GM23338 (cell line): ENCODE data around the gene DNASE1. TPM values are rescaled to one million over a fixed set of nuclear protein-coding genes. Genes with fewer than 3 reads are reported as not detected.

Source experiments
- ATAC-seq: fragments of 200-7000 bp; cut with Tn5 transposase; 3 replicates; pipeline ENCODE4 v1.9.1; 2020
- DNase-seq: peaks from one replicate; pipeline ENCODE4 v3.0.0-alpha.2; 2015; ENCODE audit warnings: low spot score
- H2AFZ ChIP-seq: fragments of 200-600 bp; sonication (generic); 2 replicates; pipeline ENCODE4 v1.8.0; 2016; ENCODE audit warnings: antibody characterized with exemption, mild to moderate bottlenecking, moderate library complexity
- H3F3A ChIP-seq: fragments of 200-600 bp; sonication (generic); replicated peaks from 2 replicates; pipeline ENCODE4 v1.8.0; 2017; ENCODE audit warnings: antibody characterized with exemption, mixed run types, low read depth
- H3K27ac ChIP-seq: fragments of 200-600 bp; sonication (generic); 2 replicates; pipeline ENCODE4 v1.6.1; 2016; ENCODE audit warnings: low read depth
- H3K27me3 ChIP-seq: fragments of 200-600 bp; sonication (generic); 2 replicates; pipeline ENCODE4 v1.8.0; 2016; ENCODE audit warnings: mild to moderate bottlenecking, mixed run types, moderate library complexity; ENCODE audit not compliant: insufficient read depth
- H3K36me3 ChIP-seq: fragments of 200-600 bp; sonication (generic); 2 replicates; pipeline ENCODE4 v1.8.0; 2016; ENCODE audit warnings: mild to moderate bottlenecking; ENCODE audit not compliant: insufficient read depth
- H3K4me1 ChIP-seq: fragments of 200-600 bp; sonication (generic); 2 replicates; pipeline ENCODE4 v1.8.0; 2016; ENCODE audit warnings: mild to moderate bottlenecking, moderate library complexity; ENCODE audit not compliant: insufficient read depth
- H3K4me2 ChIP-seq: fragments of 200-600 bp; sonication (generic); 2 replicates; pipeline ENCODE4 v1.7.1; 2017; ENCODE audit warnings: mixed run types
- H3K4me3 ChIP-seq: fragments of 200-600 bp; sonication (generic); 2 replicates; pipeline ENCODE4 v1.6.1; 2016; ENCODE audit warnings: mixed run types
- H3K79me2 ChIP-seq: fragments of 200-600 bp; sonication (generic); replicated peaks from 2 replicates; pipeline ENCODE4 v1.8.0; 2017; ENCODE audit warnings: mild to moderate bottlenecking; ENCODE audit not compliant: insufficient read depth
- H3K9me2 ChIP-seq: fragments of 200-600 bp; sonication (generic); 2 replicates; pipeline ENCODE4 v1.8.0; 2017; ENCODE audit not compliant: insufficient read depth
- H4K20me1 ChIP-seq: fragments of 200-600 bp; sonication (generic); replicated peaks from 2 replicates; pipeline ENCODE4 v1.8.0; 2017; ENCODE audit warnings: mild to moderate bottlenecking; ENCODE audit not compliant: insufficient read depth
- H3K27ac Mint-ChIP-seq: 2 replicates; pipeline ENCODE4 v1.8.0; 2020; ENCODE audit warnings: inconsistent platforms, mild to moderate bottlenecking, moderate library complexity, mixed read lengths
- H3K27me3 Mint-ChIP-seq: 3 replicates; pipeline ENCODE4 v1.8.0; 2022; ENCODE audit warnings: low read depth, mild to moderate bottlenecking, moderate library complexity, mixed read lengths, inconsistent platforms; ENCODE audit not compliant: insufficient read depth, poor library complexity
- H3K36me3 Mint-ChIP-seq: 3 replicates; pipeline ENCODE4 v1.8.0; 2021; ENCODE audit warnings: low read depth, mild to moderate bottlenecking, inconsistent platforms, moderate library complexity, mixed read lengths
- H3K4me1 Mint-ChIP-seq: 3 replicates; pipeline ENCODE4 v1.8.0; 2020; ENCODE audit warnings: mild to moderate bottlenecking, inconsistent platforms, mixed read lengths
- H3K4me3 Mint-ChIP-seq: 3 replicates; pipeline ENCODE4 v1.8.0; 2021; ENCODE audit warnings: moderate library complexity, mild to moderate bottlenecking, inconsistent platforms, mixed read lengths
- H3K9me3 Mint-ChIP-seq: 3 replicates; pipeline ENCODE4 v1.8.0; 2020; ENCODE audit warnings: moderate library complexity, mild to moderate bottlenecking, inconsistent platforms, mixed read lengths
- EZH2 ChIP-seq: fragments of 200-600 bp; sonication (generic); IDR thresholded peaks from one replicate; pipeline ENCODE4 v1.8.0; 2017; ENCODE audit warnings: antibody characterized with exemption, mild to moderate bottlenecking, low read depth; ENCODE audit not compliant: unreplicated experiment
- EZH2phosphoT487 ChIP-seq: fragments of 200-600 bp; sonication (generic); IDR thresholded peaks from one replicate; pipeline ENCODE4 v1.8.1; 2018; ENCODE audit warnings: antibody characterized with exemption; ENCODE audit not compliant: unreplicated experiment
- JUNB ChIP-seq: IDR thresholded peaks from one replicate; pipeline ENCODE4 v1.6.1; 2016; ENCODE audit warnings: antibody characterized with exemption; ENCODE audit not compliant: unreplicated experiment
- NANOG ChIP-seq: IDR thresholded peaks from 2 replicates; pipeline ENCODE4 v1.6.1; 2016; ENCODE audit warnings: antibody characterized with exemption, borderline replicate concordance
- POLR2AphosphoS5 ChIP-seq: IDR thresholded peaks from 2 replicates; pipeline ENCODE4 v1.6.1; 2016; ENCODE audit warnings: antibody characterized with exemption, low read depth
- ZNF114 ChIP-seq: fragments of 250-450 bp; sonication (Bioruptor Pico); IDR thresholded peaks from 2 replicates; pipeline ENCODE4 v1.5.0; 2020; ENCODE audit warnings: mild to moderate bottlenecking, moderate library complexity
- ZNF331 ChIP-seq: fragments of 250-450 bp; sonication (Bioruptor Pico); IDR thresholded peaks from 2 replicates; pipeline ENCODE4 v1.5.0; 2020; ENCODE audit warnings: low read depth, mild to moderate bottlenecking, moderate library complexity
- polyA plus RNA-seq: library from polyadenylated mRNA; unstranded; fragments of >200 nt; fragmentation: Nextera tagmentation; extraction: Ambion mirVana; gene quantifications from 2 replicates; pipeline ENCODE4 v1.2.1, GENCODE V29; 2016
- total RNA-seq: library from RNA; depleted of rRNA; stranded (reverse); fragments of >200 nt; shearing (Covaris generic); gene quantifications from 2 replicates; pipeline ENCODE4 v1.2.3, GENCODE V29; 2014
- TF ChIP-seq, protein P1 (sequence below), 2 experiments: fragments of 200-600 bp in 1 of 2; sonication (generic) in 1 of 2; conservative IDR thresholded peaks; 2 replicates each; pipeline versions ENCODE4 v1.5.1 to v1.6.1; 2016 to 2017; ENCODE audit warnings: antibody characterized with exemption in 2 of 2, low read depth in 2 of 2, mild to moderate bottlenecking in 2 of 2, moderate library complexity in 1 of 2

The DNASE1 gene
- total and polyA plus RNA-seq, 2 experiments from 2014 or later, result 7.9 to 23.0 TPM

DNA sequence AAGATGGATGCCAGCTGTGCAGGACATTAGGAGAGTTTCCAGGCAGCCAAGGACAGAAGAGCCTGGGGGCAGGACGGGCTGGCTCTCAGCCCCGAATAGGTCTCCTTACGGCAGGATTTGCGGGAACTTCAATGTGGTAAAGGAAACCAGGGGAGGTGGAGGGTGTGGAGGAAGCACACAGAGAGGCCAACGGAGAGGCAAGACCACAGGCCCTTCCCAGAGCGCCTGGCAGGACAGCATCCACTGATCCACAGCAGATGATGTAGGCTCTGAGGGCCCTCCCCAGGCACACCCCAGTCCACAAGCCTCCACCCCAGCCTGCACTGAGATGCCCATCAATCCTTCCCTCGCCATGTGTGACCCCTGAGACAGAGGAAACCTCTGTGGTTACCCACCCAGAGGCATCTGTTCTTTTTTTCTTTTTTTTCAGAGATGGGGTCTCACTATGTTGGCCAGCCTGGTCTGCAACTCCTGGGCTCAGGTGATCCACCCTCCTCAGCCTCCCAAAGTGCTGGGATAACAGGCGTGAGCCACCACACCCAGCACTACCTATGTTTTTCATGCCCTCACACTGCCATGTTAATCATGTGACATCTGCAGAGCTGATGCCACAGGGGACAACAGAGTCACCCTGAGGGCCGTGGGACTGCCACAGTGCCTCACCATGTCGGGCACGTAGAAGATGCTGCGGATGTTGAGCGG, 19.3 kb downstream of the DNASE1 start:
- H3K9me2 ChIP-seq, result no peaks in the 10 kb centered on the region
- peaks cover 85% of the 10 kb centered on the region for H3K36me3 Mint-ChIP-seq
- TF ChIP-seq JUNB (no peak), ZNF114 (no peak), EZH2phosphoT487 (no peak)
- no peak overlapping the region for H2AFZ ChIP-seq
- H3K27ac ChIP-seq, result no peak overlapping the region; the same call in 1 of the 2 replicates
- H3K9me3 Mint-ChIP-seq, result no peaks in the 10 kb centered on the region
- H3K4me1 ChIP-seq, result no peaks in the 10 kb centered on the region
- no peaks in the 10 kb centered on the region; the same call in none of the 2 replicates for H4K20me1 ChIP-seq
- no peaks in the 10 kb centered on the region for H3K79me2 ChIP-seq
- DNase-seq (no peak), ATAC-seq (no peak)
- H3K4me1 Mint-ChIP-seq, result no peaks in the 10 kb centered on the region
- no peaks in the 10 kb centered on the region for H3F3A ChIP-seq
- H3K27ac Mint-ChIP-seq, result no peak overlapping the region; the same call in 1 of the 2 replicates
- H3K36me3 ChIP-seq, result peaks cover 7% of the 10 kb centered on the region; the same call in 1 of the 2 replicates
- peaks cover 15% of the 10 kb centered on the region for H3K27me3 Mint-ChIP-seq
- no peak overlapping the region for H3K4me2 ChIP-seq
- H3K4me3 ChIP-seq, result no peak overlapping the region
- no peak overlapping the region for H3K4me3 Mint-ChIP-seq
- H3K27me3 ChIP-seq, result no peaks in the 10 kb centered on the region

DNA sequence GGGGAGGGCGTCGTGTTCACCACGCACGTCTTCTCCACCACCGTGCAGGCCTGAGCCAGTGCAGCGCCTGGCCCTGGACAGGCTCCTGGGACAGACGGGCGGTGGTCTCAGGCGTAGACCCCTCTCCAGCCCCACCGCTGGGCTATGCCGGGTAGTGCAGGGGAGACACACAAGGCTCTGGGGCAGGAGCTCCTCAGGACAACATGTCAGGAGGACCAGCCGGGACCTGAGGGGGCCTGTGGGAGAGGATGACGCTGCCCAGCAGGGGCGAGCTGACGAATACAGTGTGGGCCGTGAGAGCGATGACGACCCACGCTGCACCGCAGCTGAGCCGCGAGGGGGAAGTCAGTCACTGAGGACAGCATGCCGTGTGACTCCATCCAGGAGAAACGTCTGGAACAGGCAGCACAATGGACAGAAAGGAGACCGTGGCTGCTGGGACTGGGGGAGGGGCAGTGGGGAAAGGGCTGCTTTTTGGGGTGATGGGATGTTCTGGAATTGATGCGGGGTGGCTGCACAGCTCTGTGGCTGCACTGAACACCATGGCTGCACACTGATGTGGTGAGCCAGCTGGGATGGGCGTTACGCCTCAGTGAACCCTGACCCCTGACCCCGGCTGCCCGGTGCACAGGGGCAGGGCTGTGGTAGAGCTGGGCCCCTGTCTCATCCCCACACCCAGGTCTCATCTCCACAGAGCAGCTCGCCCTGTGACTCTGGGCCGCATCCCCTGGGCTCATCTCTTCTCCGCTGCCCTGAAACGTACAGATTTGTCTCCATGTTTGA, 20.2 kb downstream of the DNASE1 start:
- peaks cover 86% of the 10 kb centered on the region for H3K36me3 Mint-ChIP-seq
- Histone ChIP-seq H2AFZ (no peak overlapping the region), H3K27me3 (no peaks in the 10 kb centered on the region), H3K27ac (no peak overlapping the region), H3K36me3 (peaks cover 10% of the 10 kb centered on the region; the same call in 1 of the 2 replicates), H4K20me1 (peaks cover 5% of the 10 kb centered on the region; the same call in 1 of the 2 replicates), H3K4me2 (no peak overlapping the region), H3F3A (no peaks in the 10 kb centered on the region), H3K9me2 (no peaks in the 10 kb centered on the region), H3K4me1 (no peaks in the 10 kb centered on the region), H3K4me3 (no peak overlapping the region), H3K79me2 (no peaks in the 10 kb centered on the region)
- H3K27me3 Mint-ChIP-seq, result peaks cover 15% of the 10 kb centered on the region
- no peaks in the 10 kb centered on the region for H3K4me1 Mint-ChIP-seq
- ATAC-seq, result peak; percentile 79
- peak; percentile 54 for DNase-seq
- no peak overlapping the region for H3K27ac Mint-ChIP-seq
- no peak overlapping the region for H3K4me3 Mint-ChIP-seq
- TF ChIP-seq, protein P1, sequence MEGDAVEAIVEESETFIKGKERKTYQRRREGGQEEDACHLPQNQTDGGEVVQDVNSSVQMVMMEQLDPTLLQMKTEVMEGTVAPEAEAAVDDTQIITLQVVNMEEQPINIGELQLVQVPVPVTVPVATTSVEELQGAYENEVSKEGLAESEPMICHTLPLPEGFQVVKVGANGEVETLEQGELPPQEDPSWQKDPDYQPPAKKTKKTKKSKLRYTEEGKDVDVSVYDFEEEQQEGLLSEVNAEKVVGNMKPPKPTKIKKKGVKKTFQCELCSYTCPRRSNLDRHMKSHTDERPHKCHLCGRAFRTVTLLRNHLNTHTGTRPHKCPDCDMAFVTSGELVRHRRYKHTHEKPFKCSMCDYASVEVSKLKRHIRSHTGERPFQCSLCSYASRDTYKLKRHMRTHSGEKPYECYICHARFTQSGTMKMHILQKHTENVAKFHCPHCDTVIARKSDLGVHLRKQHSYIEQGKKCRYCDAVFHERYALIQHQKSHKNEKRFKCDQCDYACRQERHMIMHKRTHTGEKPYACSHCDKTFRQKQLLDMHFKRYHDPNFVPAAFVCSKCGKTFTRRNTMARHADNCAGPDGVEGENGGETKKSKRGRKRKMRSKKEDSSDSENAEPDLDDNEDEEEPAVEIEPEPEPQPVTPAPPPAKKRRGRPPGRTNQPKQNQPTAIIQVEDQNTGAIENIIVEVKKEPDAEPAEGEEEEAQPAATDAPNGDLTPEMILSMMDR (conservative IDR thresholded peaks at IDR 0.05; ENCODE audit: low read depth in 2 of 2), result peak; percentile 9 to 26; a peak in 1 of 4 replicates
- TF ChIP-seq ZNF114 (no peak), NANOG (no peak), ZNF331 (no peak), EZH2 (no peak), POLR2AphosphoS5 (no peak)
- H3K9me3 Mint-ChIP-seq, result no peaks in the 10 kb centered on the region
